NCI-H510A (cell line): ENCODE measurements around the gene SH3RF3.
A peak's percentile ranks its signal among the peaks of the same experiment; 100 is the strongest.

Source experiments
- DNase-seq: peaks from one replicate; lab custom pipeline; 2025; lab: John Stamatoyannopoulos, UW

SH3RF3 gene

GRCh38 chr2:109243526-109244303 lies 114.7 kb downstream of the SH3RF3 start:
- DNase-seq: no peak

- no peak for DNase-seq
Measured at GRCh38 chr2:109244304-109244582, 115.2 kb downstream of the SH3RF3 start.

- DNase-seq: no peak
Measured at GRCh38 chr2:109244750-109245382, 115.9 kb downstream of the SH3RF3 start.

- DNase-seq: no peak
Measured at GRCh38 chr2:109246176-109246575, 117.2 kb downstream of the SH3RF3 start.

- no peak for DNase-seq
Measured at GRCh38 chr2:109246616-109247015, 117.6 kb downstream of the SH3RF3 start.

GRCh38 chr2:109247340-109247739 lies 118.3 kb downstream of the SH3RF3 start:
- DNase-seq: peak; percentile 47

GRCh38 chr2:109247812-109248211 lies 118.8 kb downstream of the SH3RF3 start:
- DNase-seq: no peak

- no peak for DNase-seq
Measured at GRCh38 chr2:109248590-109248989, 119.6 kb downstream of the SH3RF3 start.

GRCh38 chr2:109253217-109253616 lies 124.2 kb downstream of the SH3RF3 start:
- DNase-seq: no peak

- no peak for DNase-seq
Measured at GRCh38 chr2:109254174-109254904, 125.3 kb downstream of the SH3RF3 start.

GRCh38 chr2:109255654-109256053 lies 126.6 kb downstream of the SH3RF3 start:
- no peak for DNase-seq

- DNase-seq: no peak
Measured at GRCh38 chr2:109256111-109256510, 127.1 kb downstream of the SH3RF3 start.

- no peak for DNase-seq
Measured at GRCh38 chr2:109256921-109257320, 127.9 kb downstream of the SH3RF3 start.

- no peak for DNase-seq
Measured at GRCh38 chr2:109257653-109258052, 128.6 kb downstream of the SH3RF3 start.

- no peak for DNase-seq
Measured at GRCh38 chr2:109258376-109258775, 129.4 kb downstream of the SH3RF3 start.

GRCh38 chr2:109258905-109259540 lies 130.0 kb downstream of the SH3RF3 start:
- no peak for DNase-seq

GRCh38 chr2:109259671-109260070 lies 130.7 kb downstream of the SH3RF3 start:
- DNase-seq: no peak

GRCh38 chr2:109260116-109260855 lies 131.3 kb downstream of the SH3RF3 start:
- no peak for DNase-seq

GRCh38 chr2:109260886-109261700 lies 132.1 kb downstream of the SH3RF3 start:
- DNase-seq: peak; percentile 81

GRCh38 chr2:109261906-109262631 lies 133.1 kb downstream of the SH3RF3 start:
- DNase-seq: no peak
